NCI-H82 treated with DMSO at 0.1 percent for 48 hours (cell line): ENCODE data around the gene IL1RL1.

Source experiments
- DNase-seq: peaks from one replicate; lab custom pipeline; 2025; ENCODE audit not compliant: unreplicated experiment; lab: John Stamatoyannopoulos, UW

Gene IL1RL1

DNA sequence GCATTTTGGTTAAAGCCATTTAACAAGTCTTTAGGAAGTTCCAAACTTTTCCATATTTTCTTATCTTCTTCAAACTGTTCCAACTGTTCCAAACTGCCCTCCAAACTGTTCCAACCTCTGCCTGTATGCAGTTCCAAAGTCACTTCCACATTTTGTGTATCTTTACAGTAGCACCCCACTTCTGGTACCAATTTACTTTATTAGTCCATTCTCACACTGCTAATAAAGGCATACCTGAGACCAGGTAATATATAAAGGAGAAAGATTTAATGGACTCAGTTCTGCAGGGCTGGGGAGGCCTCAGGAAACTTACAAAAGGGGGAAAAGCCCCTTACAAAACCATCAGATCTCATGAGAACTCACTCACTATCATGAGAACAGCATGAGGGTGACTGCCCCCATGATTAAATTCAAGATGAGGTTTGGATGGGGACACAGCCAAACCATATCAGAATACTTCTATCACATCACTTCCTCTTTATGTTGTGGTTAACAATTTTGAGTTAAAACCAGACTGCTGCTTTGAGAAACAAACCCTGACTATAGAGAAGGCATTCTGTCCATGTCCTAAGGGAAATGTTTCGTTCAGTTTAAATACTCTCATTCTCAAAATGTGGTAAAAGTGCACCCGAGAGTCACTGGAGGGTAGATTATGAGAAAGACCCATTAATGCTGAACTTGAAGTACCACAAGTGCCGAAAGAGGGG, 55.2 kb downstream of the IL1RL1 start:
- no peak for DNase-seq

DNA sequence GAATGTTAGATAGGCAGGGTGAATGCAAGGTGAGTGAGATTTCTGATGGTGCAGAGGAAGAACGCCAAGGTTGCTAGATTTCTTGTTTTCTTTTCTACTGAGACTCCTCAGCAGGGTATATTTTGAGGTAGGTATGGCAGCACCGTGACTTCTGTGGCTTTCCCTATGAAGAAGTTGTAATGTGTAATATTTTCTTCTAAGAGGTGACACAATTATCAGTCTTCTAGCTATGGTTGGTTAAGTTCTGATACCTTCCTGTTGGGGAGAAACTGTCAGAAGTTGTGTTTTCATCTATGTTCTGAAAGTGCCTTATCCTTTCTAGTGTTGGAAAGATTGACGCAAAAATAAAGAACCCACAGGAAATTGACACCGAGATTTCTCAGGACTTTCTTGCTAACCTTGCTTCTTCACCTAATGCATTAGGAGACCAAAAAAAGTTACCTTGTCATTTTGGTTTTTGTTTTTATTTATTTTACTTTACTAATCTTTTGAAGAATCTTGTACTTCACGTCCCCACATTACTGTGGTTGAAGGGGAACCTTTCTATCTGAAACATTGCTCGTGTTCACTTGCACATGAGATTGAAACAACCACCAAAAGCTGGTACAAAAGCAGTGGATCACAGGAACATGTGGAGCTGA, 56.1 kb downstream of the IL1RL1 start:
- no peak for DNase-seq

DNA sequence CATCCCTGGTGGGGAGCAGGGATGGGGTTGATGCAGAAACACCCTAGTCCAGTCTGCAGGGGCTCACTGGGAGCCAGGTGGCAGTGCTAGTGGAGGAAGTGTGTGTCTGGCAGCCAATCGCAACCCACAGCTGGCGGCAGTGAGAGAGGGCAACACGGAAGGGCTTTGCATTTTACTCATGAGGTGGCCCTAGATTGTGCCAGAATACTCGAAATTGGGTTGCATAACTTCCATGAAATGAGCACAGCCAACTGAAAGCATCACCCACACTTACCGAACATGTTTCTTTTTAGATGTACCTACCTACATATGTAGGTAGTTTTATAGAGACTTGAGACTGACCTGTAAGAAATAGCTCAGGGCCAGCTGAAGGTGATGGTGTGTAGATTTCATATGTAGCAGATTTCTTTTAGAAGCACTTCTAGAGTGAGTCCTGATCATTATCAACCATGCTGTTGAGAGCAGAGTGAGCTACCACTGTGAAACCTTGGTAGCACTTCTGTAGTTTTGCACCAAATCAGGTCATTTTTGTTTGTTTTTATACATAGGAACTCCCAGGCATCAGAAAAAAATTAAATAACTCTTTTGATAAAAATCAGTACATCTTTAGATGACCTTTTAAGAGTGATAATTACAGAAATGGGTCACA, 57.2 kb downstream of the IL1RL1 start:
- DNase-seq, result no peak

DNA sequence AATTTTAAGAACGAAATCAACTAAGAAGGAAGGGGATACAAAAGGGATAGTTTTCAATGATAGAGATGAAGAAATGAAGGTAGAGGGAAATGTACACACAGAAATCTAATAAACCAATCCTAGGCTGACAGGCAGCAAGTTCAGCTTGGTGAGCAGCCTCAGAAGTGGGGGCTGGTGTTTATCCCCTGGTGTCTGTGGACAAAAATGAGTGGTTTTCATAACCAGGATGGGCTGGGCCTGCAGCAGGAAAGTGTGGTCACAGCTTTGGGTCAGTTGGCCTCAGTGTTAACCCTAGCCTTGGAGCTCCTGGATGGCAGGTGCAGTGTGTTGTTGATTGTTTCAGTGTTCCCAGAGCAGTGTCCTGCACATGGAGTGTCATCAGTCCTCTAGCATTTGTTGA, 58.5 kb downstream of the IL1RL1 start:
- no peak for DNase-seq

DNA sequence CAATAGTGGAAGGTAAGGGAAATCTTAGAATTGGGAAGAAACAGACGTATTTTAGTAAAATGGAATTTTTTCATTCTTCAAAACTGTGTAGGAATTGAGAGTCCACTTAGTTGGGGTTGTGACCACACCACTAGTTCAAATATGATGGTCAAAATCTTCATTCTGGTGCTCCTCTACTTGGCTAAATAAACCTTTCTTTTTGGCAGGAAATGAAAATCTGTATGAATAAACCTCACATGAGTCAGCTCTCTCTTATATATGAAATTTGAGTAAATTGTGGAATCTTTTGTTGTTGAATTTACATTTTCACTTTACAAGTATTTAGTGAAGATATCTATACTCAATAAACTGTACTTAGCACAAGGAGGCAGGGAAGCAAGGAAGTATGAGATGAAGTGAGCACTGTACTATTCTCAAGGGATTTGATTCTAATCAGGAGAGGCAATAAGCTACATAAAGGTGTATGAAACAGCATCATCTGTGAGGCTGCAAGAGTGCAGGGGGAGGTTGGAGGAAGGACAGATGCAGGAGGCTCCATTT, 64.8 kb downstream of the IL1RL1 start:
- no peak for DNase-seq

DNA sequence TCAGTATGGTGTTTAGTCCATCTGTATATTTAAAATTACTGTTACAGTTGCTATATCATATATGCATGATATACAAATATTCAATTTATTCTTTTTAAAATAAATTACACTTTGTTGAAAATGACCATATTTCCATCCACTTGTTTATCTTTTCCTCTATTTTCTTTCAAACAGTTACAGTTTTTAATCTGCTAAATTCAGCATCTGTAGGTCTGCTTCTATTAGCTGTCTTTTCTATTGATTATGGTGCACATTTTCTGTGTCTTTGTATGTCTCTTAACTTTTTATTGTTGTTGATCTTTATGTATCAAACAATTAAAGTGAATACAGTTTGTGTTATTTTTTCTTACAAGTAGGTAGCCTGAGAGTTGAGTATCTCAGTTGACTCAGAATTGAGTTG, 72.4 kb downstream of the IL1RL1 start:
- no peak for DNase-seq

DNA sequence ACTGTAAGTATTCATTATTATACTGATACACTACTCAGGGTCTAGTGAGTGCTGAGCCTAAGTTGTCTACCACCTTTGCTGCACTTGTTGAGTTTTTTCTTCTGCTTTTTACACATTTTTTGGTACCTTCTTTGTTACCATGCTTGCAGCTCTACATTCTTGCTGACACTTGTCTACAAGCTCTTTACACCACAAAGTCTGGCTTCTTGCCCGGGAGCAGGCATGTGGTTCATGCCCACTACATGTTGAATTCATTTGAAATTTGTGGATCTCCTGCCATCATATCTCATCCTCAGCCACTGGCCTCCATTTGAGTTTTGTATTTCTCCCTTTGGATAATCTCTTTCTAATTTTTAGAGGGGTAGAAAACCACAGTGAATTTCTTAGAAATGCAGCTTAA, 74.2 kb downstream of the IL1RL1 start:
- DNase-seq, result no peak

DNA sequence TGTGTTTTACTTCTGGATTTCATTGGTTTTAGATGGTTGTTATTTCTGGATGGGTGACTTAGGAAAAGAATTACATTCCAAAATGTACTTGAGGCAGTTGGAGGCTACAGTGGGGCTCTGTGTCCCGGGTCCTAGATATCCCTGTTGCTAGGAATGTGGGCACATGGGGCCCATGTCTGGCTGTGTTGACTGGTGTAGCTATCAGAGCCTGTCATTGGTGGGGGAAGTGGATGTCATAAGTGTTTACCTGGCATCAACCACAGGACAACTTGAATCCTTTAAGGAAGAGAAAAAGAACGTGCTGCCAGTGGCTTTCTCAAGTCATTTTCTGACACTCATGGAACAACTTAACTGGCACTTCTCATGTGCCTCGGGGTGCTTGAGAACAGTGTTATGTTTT, 74.6 kb downstream of the IL1RL1 start:
- DNase-seq, result no peak

DNA sequence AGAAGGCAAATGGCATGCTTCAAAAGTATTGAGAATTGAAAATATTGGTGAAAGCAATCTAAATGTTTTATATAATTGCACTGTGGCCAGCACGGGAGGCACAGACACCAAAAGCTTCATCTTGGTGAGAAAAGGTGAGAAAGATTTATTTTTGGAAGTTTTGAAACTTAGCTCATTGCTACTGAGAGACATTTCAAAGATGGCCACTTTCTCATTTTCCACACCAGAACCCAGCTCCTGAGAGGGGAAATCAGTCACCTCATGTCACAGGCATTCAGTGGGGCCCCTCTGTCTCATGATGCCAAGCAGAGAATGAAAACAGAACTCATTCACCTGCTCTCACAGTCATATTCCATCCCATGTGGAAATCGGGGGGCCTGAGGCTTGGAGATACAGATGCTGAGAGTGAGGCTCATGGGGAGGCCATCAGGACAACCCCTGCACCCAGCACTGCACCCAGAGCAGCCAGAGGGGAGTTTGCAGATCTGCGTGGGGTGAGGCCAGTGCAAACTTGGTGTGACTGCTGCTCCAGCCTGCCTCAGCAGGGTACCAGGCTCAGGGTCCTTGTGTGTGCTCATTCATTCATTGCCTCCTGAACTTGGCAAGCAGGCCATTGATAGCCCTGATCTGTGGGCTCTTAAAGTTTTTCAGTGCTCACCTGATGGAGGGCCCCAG, 75.6 kb downstream of the IL1RL1 start:
- no peak for DNase-seq

DNA sequence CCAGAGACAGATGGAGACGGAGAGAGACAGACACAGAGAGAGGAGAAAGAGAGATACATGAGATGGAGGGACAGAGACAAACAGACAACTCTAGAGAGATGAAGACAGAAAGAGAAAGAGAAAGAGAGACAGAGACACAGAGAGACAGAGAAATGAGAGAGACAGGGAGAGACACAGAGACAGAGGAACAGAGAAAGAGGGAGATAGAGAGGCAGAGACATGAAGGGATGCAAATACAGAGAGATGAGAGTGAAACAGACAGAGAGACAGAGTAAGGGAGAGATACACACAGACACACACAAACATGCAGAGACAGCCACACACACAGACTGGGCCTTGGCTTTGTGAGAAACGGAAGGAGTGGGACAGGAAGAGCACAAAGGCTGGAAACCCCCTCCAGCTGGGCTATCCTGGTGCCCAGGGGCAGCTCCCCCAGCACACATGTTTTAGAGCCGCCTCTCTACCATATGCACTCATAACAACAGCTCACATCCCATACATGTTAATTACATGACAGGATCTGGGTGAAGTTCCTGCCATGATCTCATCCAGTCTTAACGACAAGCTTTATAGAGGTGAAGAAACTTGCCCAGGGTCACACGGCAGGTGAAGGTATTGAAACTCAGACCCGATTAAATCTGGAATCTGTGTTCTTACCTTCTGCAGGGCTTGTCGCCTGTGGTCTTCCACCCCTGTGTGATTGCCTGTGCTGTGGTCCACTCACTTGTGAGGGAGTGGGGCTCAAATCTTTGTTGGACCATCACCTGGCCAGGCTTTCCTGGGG, 76.6 kb downstream of the IL1RL1 start:
- DNase-seq, result no peak

DNA sequence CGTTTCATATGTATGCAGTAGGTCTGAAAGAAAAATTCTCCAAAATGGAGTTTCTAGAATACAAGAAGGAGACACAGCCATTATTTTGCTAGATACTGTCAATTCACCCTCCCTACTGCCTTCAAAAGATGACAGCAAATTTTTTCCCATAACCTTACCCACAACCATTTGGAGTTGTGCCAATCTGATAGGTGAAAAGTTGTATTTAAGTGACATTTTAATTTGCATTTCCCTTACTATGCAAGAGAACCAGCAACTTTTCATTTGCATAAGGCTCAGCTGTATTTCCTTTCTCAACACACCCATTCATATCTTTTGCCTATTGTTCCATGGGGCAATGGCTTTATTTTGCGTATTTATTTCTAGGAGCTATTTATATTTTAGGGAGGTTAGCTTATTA, 80.2 kb downstream of the IL1RL1 start:
- no peak for DNase-seq

DNA sequence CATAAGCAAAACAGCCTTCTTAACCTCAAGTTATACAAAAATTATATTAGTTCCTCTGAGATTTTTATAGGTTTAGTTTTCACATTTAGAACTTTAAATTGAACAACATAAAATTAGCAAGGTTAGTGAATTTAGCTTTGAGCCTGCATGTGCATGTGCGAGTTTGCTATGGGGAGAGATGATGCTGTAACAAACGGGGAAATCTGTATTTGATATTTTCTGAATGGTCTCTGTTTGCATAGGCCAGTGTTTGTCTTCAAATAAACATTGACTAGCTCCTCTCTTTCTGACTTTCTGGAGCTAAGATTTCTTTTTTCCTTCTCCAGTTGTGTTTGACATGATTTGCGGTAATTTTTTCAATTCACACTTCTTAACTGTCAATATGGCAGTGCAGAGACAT, 80.7 kb downstream of the IL1RL1 start:
- DNase-seq, result no peak

DNA sequence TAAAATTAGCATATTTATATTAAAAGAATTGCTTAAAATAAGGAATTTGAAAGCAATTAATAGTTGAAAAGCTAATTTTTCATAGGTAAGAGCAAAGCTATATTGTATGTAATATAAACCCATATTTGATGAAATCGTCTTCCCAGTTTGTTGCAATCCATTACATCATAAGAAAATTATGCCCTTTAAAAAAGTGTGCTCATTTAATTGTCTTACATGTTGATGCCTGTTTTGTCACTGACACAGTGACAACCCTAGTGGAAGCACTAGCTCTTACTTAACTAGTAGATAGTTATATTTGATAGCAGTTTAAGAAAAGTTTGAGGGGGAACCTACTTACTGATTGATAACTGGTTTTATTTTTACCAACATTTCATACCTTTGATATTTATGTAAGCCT, 81.6 kb downstream of the IL1RL1 start:
- no peak for DNase-seq

DNA sequence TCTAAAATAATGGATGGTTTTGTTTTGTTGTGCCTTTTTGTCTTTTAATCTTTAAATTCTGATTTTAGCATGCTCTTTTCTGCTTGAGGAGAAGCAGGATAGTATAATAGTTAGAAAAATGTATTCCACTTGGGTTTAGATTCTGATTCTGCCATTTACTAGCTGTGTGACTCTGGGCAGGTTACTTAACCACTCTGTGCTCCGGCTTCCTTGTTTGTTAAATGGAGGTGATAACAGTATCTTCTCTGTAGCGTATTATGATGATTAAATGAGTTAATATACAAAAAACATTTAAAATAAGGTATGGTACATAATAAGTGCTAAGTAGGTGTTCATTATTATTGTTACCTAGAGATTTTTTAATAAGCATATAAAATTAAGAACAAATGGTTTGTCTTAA, 84.6 kb downstream of the IL1RL1 start:
- no peak for DNase-seq

DNA sequence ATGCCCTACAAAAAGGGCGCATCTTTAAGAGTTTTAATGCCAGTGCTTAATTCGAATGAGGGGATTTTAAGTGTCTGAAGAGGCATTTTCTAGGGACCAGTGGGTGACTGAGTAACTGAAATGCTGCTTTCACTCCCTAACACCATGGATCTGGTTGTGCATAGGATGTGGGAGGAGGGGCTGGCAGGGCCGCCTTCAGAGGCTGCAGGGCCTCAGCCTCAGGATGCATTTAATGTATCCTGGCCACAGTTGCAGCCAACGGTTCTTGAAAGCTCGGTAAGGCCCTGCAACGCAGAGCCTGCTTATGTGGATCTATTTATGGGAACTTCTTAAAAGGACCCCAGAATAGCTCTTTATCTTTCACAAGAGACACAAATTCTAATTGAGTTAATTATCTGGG, 85.8 kb downstream of the IL1RL1 start:
- no peak for DNase-seq

DNA sequence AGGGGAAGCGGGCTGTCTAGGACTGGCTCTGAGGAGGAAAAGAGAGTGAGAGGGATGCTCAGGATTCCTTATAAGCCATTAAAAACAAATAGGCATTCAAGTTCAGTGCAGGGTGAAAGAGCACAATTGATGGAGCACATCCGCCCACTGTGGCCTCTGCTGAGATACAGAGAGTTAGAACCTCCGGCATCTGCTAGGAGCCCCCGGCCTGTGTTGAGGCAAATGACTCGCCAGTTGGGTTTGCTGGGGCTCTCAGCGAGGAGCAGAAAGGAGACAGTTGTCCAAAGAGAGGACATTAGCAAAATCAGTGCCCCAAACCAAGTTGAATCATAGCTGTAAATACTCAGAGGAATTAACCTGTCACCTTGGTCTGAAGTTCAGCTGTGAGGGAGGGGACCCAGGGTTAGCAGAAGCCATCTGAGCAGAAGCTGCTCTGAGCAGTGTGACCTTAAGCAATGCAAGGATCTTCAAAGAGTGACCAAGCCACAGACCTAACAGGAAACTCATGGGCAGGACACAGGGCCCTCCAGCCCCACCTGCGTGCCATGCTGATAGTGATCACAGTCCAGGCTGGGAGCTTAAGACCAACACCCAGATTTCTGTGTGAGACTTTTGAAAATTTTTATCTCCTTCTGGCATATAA, 88.3 kb downstream of the IL1RL1 start:
- DNase-seq, result no peak

DNA sequence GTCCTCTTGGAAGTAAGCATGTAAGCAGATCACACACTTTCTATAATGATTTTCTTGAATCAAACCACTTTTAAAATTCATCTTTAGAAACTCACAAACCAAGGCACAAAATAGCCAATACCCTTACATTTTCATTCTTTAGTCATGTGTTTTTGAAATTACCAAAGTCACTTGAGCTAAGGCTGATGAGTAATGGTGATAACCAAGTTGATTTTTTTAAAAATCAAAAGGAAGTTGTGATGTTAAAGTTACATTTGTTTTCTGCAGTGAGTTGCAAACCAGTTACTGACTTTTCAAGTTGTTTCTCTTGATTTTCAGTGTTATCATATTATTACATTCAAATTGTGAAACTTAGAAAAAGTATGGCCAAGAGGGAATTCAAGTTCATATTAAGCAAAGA, 90.1 kb downstream of the IL1RL1 start:
- DNase-seq, result no peak
